ENCODE data around the gene ARHGAP33. TPM values are rescaled to one million over a fixed set of nuclear protein-coding genes. Genes with fewer than 3 reads are reported as not detected.

ARHGAP33 gene
- total RNA-seq, 1 experiment from 2014 or later, result 3.7 TPM

Other genes with a start within 250 kb of the ARHGAP33 start
- 0.26 and 2.1 TPM in 2 replicates for gene SBSN, start 247.3 kb upstream of the ARHGAP33 start, total RNA-seq (2014; rRNA removed)
- not detected in 2 replicates for gene GAPDHS, start 242.1 kb upstream of the ARHGAP33 start, total RNA-seq (2014; rRNA removed)
- gene TMEM147, start 229.9 kb upstream of the ARHGAP33 start, total RNA-seq (2014; rRNA removed), result 191 and 206 TPM in 2 replicates
- not detected in 2 replicates for gene ATP4A, start 211.9 kb upstream of the ARHGAP33 start, total RNA-seq (2014; rRNA removed)
- gene PMIS2, start 189.4 kb upstream of the ARHGAP33 start, total RNA-seq (2014; rRNA removed), result not detected in 2 replicates
- gene HAUS5, start 162.8 kb upstream of the ARHGAP33 start, total RNA-seq (2014; rRNA removed), result 25.9 and 26.4 TPM in 2 replicates
- gene RBM42, start 146.5 kb upstream of the ARHGAP33 start, total RNA-seq (2014; rRNA removed), result 81.6 and 126 TPM in 2 replicates
- 0.36 TPM in 1 of 2 replicates, not detected in the other for gene ETV2, start 133.8 kb upstream of the ARHGAP33 start, total RNA-seq (2014; rRNA removed)
- 405 and 563 TPM in 2 replicates for gene COX6B1, start 127.2 kb upstream of the ARHGAP33 start, total RNA-seq (2014; rRNA removed)
- not detected in 2 replicates for gene UPK1A, start 109.0 kb upstream of the ARHGAP33 start, total RNA-seq (2014; rRNA removed)
- gene ZBTB32, start 71.0 kb upstream of the ARHGAP33 start, total RNA-seq (2014; rRNA removed), result not detected in 2 replicates
- gene KMT2B, start 57.6 kb upstream of the ARHGAP33 start, total RNA-seq (2014; rRNA removed), result 10.8 and 23.4 TPM in 2 replicates
- 0.81 and 9.3 TPM in 2 replicates for gene IGFLR1, start 33.1 kb upstream of the ARHGAP33 start, total RNA-seq (2014; rRNA removed)
- gene U2AF1L4, start 30.1 kb upstream of the ARHGAP33 start, total RNA-seq (2014; rRNA removed), result 7.8 and 16.4 TPM in 2 replicates
- gene PSENEN, start 29.9 kb upstream of the ARHGAP33 start, total RNA-seq (2014; rRNA removed), result 34.3 and 42.9 TPM in 2 replicates
- gene LIN37, start 27.0 kb upstream of the ARHGAP33 start, total RNA-seq (2014; rRNA removed), result 4.6 and 8.2 TPM in 2 replicates
- not detected in 2 replicates for gene HSPB6, start 18.5 kb upstream of the ARHGAP33 start, total RNA-seq (2014; rRNA removed)
- 5.5 and 6.1 TPM in 2 replicates for gene PROSER3, start 17.4 kb upstream of the ARHGAP33 start, total RNA-seq (2014; rRNA removed)
- not detected in 2 replicates for gene PRODH2, start 37.3 kb downstream of the ARHGAP33 start, total RNA-seq (2014; rRNA removed)
- gene NPHS1, start 76.9 kb downstream of the ARHGAP33 start, total RNA-seq (2014; rRNA removed), result not detected in 2 replicates
- not detected in 2 replicates for gene KIRREL2, start 81.3 kb downstream of the ARHGAP33 start, total RNA-seq (2014; rRNA removed)
- 21.1 and 23.2 TPM in 2 replicates for gene APLP1, start 93.0 kb downstream of the ARHGAP33 start, total RNA-seq (2014; rRNA removed)
- 9.0 and 10.6 TPM in 2 replicates for gene NFKBID, start 125.0 kb downstream of the ARHGAP33 start, total RNA-seq (2014; rRNA removed)
- gene HCST, start 127.0 kb downstream of the ARHGAP33 start, total RNA-seq (2014; rRNA removed), result not detected in 2 replicates
- gene TYROBP, start 132.7 kb downstream of the ARHGAP33 start, total RNA-seq (2014; rRNA removed), result not detected in 2 replicates
- gene LRFN3, start 160.8 kb downstream of the ARHGAP33 start, total RNA-seq (2014; rRNA removed), result 4.1 and 4.8 TPM in 2 replicates
- gene SDHAF1, start 219.6 kb downstream of the ARHGAP33 start, total RNA-seq (2014; rRNA removed), result 24.5 and 38.1 TPM in 2 replicates
- gene SYNE4, start 233.2 kb downstream of the ARHGAP33 start, total RNA-seq (2014; rRNA removed), result 0.77 and 1.9 TPM in 2 replicates
- 38.4 and 39.3 TPM in 2 replicates for gene ALKBH6, start 238.6 kb downstream of the ARHGAP33 start, total RNA-seq (2014; rRNA removed)